ENCODE data around the gene CYP26B1.

The CYP26B1 gene, protein sequence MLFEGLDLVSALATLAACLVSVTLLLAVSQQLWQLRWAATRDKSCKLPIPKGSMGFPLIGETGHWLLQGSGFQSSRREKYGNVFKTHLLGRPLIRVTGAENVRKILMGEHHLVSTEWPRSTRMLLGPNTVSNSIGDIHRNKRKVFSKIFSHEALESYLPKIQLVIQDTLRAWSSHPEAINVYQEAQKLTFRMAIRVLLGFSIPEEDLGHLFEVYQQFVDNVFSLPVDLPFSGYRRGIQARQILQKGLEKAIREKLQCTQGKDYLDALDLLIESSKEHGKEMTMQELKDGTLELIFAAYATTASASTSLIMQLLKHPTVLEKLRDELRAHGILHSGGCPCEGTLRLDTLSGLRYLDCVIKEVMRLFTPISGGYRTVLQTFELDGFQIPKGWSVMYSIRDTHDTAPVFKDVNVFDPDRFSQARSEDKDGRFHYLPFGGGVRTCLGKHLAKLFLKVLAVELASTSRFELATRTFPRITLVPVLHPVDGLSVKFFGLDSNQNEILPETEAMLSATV

DNA sequence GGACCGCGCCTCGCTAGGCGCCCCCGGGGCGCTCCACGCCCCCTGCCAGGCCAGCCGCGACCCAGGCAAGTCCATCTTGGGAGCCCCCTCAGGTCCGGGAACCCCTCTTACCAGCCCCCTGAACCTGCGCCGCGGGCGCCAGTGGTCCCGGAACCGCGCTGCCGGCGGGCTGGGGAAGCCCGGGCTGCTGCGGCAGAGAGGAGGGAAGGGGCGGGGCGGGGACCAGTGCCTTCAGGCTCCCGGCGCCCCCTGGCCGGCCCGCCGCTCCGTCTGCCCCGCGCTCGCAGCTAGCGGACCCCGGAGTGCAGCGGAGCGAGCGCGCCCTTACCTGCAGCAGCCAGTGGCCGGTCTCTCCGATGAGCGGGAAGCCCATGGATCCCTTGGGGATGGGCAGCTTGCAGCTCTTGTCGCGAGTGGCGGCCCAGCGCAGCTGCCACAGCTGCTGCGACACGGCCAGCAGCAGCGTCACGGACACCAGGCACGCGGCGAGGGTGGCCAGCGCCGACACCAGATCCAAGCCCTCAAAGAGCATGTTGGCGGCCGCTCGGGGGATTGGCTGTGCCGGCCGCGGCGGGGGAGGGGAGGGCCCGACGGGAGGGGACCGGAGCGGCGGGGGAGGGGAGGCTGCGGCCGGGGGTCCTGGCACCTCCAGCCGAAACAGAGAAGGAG, at the start of gene CYP26B1:
TSS of gene CYP26B1 (minus strand) at position 560 of the 669 bp plus-strand sequence. CDS start at position 532, 28 bp downstream.
- no peak for DNase-seq

GRCh38 chr2:72193723-72194122, 46.1 kb upstream of the CYP26B1 start:
- DNase-seq, result no peak

- no peak for DNase-seq
Observed at GRCh38 chr2:72191441-72191840, 43.8 kb upstream of the CYP26B1 start.

- DNase-seq, result no peak
Observed at GRCh38 chr2:72185206-72185605, 37.5 kb upstream of the CYP26B1 start.

GRCh38 chr2:72183466-72183865, 35.8 kb upstream of the CYP26B1 start:
- no peak for DNase-seq

DNA sequence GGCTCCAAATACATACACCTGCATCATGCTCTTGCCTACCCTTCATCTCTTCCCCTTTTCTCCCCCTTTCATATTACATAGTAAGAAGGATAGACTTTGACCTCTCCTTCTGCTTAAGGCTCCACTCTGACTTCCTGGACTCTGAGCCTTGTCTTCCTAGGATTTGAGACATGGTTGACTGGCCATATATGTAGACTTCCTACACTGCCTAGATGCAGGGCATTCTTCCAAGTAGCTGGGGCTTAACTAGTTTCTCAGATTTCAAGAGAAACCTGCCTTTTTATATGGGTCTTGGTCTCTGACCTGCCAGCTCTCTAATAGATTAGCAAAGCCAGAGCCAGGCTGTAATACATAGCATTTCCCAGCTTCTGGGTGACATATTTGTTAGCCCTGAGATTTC, 35.4 kb upstream of the CYP26B1 start:
- DNase-seq, result no peak

- DNase-seq, result no peak
Observed at GRCh38 chr2:72182547-72182946, 34.9 kb upstream of the CYP26B1 start.

GRCh38 chr2:72181616-72182015, 34.0 kb upstream of the CYP26B1 start:
- DNase-seq, result no peak

GRCh38 chr2:72180351-72180750, 32.7 kb upstream of the CYP26B1 start:
- DNase-seq, result no peak

- no peak for DNase-seq
Observed at GRCh38 chr2:72178551-72178950, 30.9 kb upstream of the CYP26B1 start.

GRCh38 chr2:72176281-72176680, 28.6 kb upstream of the CYP26B1 start:
- DNase-seq, result no peak

DNA sequence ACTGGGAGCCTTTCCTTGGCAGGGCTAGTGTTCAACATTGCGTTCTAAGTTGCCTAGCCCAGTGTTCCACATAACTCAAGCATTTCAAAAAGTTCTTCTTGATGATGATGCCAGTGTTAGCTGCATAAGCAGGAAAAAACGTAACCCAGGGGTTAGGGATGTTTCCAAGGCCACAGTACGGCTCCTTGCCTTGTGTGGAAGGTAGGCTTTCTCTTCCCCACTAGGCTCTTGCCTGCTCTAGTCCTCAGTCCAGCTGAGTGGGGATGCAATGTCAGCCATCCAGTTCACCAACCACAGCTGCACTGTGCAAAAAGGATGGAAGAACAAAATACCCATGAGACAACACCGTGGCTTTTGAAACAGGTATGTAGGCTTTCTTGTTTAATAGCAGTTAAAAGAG, 28.0 kb upstream of the CYP26B1 start:
- DNase-seq, result no peak

- no peak for DNase-seq
Observed at GRCh38 chr2:72173640-72174321, 26.1 kb upstream of the CYP26B1 start.

- no peak for DNase-seq
Observed at GRCh38 chr2:72172478-72172877, 24.8 kb upstream of the CYP26B1 start.

DNA sequence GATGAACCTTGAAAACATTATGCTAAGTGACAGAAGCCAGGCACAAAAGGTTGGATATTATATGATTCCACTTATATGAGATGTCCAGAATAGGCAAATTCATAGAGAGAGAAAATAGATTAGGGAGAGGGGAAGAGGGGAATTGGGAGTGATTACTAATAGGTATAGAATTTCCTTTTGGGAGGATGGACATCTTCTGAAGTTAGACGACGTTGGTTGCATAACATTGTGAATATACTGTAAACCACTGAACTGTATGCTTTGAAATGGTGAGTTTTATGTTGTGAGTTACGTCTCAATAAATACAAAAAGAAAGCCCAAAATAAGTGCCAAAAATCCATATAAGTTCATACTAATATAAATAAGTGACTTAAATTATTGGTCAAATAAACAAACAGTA, 18.6 kb upstream of the CYP26B1 start:
- no peak for DNase-seq

- no peak for DNase-seq
Observed at GRCh38 chr2:72165792-72166191, 18.1 kb upstream of the CYP26B1 start.

- no peak for DNase-seq
Observed at GRCh38 chr2:72162574-72162973, 14.9 kb upstream of the CYP26B1 start.

GRCh38 chr2:72159211-72159993, 11.7 kb upstream of the CYP26B1 start:
- DNase-seq, result no peak

DNA sequence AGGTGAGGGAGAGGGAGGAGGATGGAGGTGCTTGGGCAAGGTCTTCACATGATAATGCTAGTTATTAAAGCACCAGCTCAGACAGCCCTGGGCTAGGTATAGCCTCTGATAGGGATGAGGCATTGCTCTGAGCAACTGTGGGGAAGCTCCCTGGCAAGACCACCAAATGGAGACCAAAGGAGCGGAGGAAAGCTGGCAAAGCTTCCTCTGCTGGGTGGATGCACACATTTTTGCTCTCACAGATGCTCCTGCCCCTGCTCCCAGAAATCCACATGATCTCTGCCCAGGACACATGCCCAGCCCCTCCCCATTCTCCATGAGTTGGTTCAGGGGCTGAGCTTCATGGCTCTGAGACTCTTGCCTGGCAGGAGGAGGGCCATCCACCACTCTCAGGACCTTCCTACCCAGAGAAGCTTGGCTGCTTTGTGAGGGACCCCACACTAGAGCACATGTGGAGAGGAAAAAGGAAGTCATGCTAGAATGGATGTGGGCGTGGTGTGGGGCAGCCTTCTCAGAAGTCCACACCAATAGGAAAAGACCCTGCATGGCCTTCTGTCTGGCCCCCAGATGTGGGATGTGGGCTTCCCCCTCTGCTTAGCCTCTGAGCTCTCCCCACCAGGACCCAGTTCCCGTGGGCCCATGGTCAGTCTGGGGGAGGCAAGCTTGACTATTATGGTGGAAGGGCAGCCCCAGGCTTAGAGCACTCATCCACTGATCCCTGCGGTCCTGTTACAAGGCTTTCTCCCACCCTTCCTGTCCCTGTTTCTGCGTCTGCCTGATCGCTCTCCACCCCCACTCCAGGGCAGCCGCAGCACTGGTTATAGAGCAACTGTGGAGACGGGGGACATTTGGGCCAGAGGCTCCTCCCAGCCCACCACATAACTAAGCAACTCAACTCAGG, 10.5 kb upstream of the CYP26B1 start:
- no peak for DNase-seq

GRCh38 chr2:72156872-72157271, 9.2 kb upstream of the CYP26B1 start:
- DNase-seq, result no peak

DNA sequence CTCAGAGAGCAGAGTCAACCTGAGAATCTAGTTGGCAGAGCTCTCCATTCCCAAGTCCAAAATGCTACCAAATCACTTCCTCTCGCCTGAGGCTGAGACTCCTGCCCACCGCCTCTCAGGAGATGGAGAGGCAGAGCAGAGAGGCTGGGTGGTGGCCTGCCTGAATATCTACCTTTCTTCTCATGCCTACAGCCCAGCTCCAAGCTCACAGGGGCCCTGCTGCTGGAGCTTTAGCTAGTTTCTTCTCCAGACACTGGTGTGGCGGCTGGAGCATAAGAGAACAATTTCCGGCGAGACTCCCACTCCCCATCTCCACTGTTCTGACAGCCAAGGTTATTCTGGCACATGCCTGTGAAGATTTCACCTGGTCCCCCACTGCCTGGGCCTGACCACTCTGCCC, 8.1 kb upstream of the CYP26B1 start:
- DNase-seq, result no peak

DNA sequence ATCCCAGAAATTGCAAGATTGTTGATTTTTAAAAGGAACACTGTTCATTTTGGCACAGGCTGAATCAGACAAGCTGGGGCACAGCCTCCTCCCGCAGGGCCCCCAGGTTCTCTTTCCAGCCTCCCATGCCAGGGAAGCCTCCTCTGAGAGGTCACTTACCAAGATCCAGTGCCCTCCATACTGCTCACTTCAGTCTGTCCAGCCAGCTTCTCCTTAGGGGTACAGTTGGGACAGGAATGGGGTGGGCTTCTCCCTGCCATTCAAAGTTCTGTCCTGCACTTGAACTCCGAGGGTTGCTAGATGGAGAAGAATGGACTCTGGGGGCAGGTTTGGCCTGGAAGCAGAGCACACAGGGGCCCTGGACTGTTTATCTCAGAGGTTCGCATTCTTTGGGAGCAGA, 7.5 kb upstream of the CYP26B1 start:
- no peak for DNase-seq
